ENCODE results near the gene UBXN7. TPM values are rescaled to one million over a fixed set of nuclear protein-coding genes. Genes with fewer than 3 reads are reported as not detected.
"Not testable (repeated sequence)": the region's sequence is repeated elsewhere in the genome, so short reads cannot be mapped to it uniquely, and the experiment has no call there.

UBXN7 gene
- 28.9 TPM for polyA plus RNA-seq

DNA sequence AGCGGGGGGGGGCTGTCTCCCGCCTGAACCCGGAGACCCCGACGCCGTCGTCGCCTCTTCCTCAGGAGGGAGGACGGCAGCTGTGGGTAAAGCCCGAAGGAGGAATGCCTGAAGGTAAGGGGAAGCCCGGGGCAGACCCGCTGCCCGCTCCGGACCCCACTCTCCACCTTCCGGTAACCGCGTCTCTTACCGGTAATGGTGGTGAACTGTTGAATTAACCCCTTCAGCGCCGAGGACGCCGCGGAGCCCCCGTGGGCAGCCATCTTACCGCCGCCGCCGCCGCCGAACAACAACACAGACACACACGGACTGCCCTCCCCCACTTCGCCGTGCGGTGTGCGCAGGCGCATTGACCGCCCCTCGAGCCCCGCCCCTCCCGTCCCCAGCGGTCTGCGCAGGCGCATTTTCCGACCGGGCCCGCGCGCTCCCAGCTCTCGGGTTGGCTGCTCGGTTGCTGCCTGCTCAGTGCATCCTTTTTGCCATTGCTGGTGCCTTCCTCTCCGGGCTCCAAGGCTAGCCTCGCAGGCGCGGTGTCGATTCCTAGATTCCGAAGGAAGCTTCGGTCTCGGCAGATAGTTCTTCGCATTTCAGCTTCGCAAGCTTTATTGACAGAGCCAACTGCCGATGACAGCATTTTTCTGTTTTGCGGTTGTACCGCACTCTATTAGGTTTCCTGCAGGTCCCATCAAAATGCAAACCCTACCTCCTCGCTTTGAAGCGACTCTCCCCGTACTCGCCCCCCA is at the start of gene UBXN7:
Gene UBXN7 (minus strand): TSS at position 291 of the 743 bp plus-strand sequence. CDS start 28 bp downstream, at position 263.
- no peaks in the 10 kb centered on the region for H3K27me3 Mint-ChIP-seq
- peak within 1 kb of the TSS; percentile 80 to 99 (median 94) for H3K4me3 Mint-ChIP-seq
- peak within 1 kb of the TSS; percentile 68 to 97 (median 91) for H3K27ac Mint-ChIP-seq
- H3K4me1 Mint-ChIP-seq = peaks cover 10 to 16% (median 12%) of the 10 kb centered on the region in 3 donors
- peaks cover 1% of the 10 kb centered on the region for H3K36me3 Mint-ChIP-seq
- H3K9me3 Mint-ChIP-seq = no peaks in the 10 kb centered on the region

DNA sequence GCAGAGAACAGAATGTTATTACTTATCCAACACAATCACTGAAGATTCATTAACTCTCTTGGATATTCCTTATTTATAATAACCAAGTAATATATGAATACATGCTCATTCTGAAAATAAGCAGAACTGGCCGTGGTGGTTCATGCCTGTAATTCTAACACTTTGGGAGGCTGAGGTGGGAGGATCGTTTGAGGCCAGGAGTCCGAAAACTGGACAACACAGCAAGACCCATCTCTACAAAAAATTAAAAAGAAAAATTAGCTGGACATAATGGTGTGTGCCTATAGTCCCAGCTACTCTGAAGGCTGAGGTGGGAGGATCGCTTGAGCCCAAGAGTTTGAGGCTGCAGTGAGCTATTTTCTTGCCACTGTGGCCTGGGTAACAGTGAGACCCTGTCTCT is 45.5 kb upstream of the UBXN7 start:
- H3K27me3 Mint-ChIP-seq = no peaks in the 10 kb centered on the region
- no peaks in the 10 kb centered on the region for H3K9me3 Mint-ChIP-seq
- peaks cover 10% of the 10 kb centered on the region for H3K36me3 Mint-ChIP-seq
- H3K27ac Mint-ChIP-seq = no peak overlapping the region
- H3K4me1 Mint-ChIP-seq = no peaks in the 10 kb centered on the region
- no peak overlapping the region for H3K4me3 Mint-ChIP-seq

DNA sequence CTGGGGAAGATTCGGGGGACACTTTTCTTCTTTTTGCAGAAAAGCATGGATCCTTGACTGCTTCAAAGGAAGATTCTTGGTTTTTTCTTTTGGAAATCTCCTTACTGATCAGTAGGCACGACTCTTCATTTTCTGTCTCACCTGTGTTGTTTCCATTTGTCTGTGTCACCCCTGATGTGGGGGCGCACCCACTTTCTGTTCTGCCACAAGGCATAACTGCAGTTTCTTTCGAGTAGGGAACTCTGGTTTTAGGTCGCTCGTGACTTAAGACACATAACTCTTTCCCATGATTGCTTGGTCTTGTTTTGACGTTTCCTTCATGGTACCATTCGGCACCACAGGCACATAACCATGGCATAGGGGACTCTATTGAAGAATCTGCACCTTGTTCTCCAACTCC is 40.1 kb upstream of the UBXN7 start:
- peaks cover 12% of the 10 kb centered on the region for H3K36me3 Mint-ChIP-seq

GRCh38 chr3:196471551-196471950 is 39.3 kb upstream of the UBXN7 start:
- Mint-ChIP-seq H3K4me3 (no peak overlapping the region), H3K27ac (no peak overlapping the region)

More for the DNA sequence above, 40.1 kb upstream of the UBXN7 start:
- no peaks in the 10 kb centered on the region for H3K9me3 Mint-ChIP-seq
- H3K4me3 Mint-ChIP-seq = no peak overlapping the region
- H3K4me1 Mint-ChIP-seq = peaks cover 0 to 2% (median 0%) of the 10 kb centered on the region in 3 donors
- H3K27me3 Mint-ChIP-seq = no peaks in the 10 kb centered on the region
- peak overlapping the region in 1 of 3 donors; percentile 1 for H3K27ac Mint-ChIP-seq

DNA sequence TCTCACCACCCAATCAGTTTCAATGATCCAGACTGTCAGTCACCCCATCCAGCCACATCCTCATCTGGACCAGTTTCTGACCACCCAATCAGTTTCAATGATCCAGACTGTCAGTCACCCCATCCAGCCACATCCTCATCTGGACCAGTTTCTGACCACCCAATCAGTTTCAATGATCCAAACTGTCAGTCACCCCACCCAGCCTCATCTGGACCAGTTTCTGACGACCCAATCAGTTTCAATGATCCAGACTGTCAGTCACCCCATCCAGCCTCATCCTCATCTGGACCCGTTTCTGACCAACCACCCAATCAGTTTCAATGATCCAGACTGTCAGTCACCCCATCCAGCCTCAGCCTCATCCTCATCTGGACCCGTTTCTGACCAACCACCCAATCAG is 38.0 kb upstream of the UBXN7 start:
- H3K36me3 Mint-ChIP-seq, H3K4me3 Mint-ChIP-seq, H3K9me3 Mint-ChIP-seq, H3K4me1 Mint-ChIP-seq, H3K27ac Mint-ChIP-seq, H3K27me3 Mint-ChIP-seq: not testable (repeated sequence)

More at GRCh38 chr3:196471551-196471950, 39.3 kb upstream of the UBXN7 start:
- peaks cover 0 to 2% (median 0%) of the 10 kb centered on the region in 3 donors for H3K4me1 Mint-ChIP-seq
- H3K27me3 Mint-ChIP-seq = no peaks in the 10 kb centered on the region
- H3K36me3 Mint-ChIP-seq = peaks cover 8% of the 10 kb centered on the region
- H3K9me3 Mint-ChIP-seq = no peaks in the 10 kb centered on the region

DNA sequence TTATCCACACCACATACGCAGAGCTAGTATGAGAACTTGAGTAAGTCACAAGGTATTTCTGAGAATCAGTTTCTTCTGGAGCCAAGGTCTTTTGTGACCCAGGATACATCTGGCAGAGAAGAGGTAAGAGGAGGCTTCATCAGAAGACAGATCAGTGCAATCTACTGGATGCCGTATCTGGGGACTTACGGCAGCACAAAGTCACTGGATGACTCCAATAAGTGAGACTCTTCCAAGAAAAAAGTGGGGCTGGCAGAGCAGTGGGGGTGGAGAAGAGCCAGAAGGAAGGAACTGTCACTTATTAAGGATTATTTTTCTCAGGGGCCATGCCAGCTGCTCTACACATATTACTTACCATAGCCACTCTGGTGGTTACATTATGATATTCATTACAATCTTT is 31.6 kb upstream of the UBXN7 start:
- Mint-ChIP-seq H3K27ac (no peak overlapping the region), H3K9me3 (peaks cover 0 to 2% (median 0%) of the 10 kb centered on the region in 3 donors), H3K27me3 (no peaks in the 10 kb centered on the region)

GRCh38 chr3:196463478-196463756 is 31.2 kb upstream of the UBXN7 start:
- Mint-ChIP-seq H3K9me3 (peaks cover 0 to 2% (median 0%) of the 10 kb centered on the region in 3 donors), H3K4me3 (no peak overlapping the region), H3K36me3 (peaks cover 6% of the 10 kb centered on the region), H3K4me1 (peaks cover 0 to 6% (median 0%) of the 10 kb centered on the region in 3 donors), H3K27ac (no peak overlapping the region), H3K27me3 (no peaks in the 10 kb centered on the region)

More for the DNA sequence above, 31.6 kb upstream of the UBXN7 start:
- peaks cover 6% of the 10 kb centered on the region for H3K36me3 Mint-ChIP-seq
- no peak overlapping the region for H3K4me3 Mint-ChIP-seq
- H3K4me1 Mint-ChIP-seq = peaks cover 0 to 6% (median 0%) of the 10 kb centered on the region in 3 donors

DNA sequence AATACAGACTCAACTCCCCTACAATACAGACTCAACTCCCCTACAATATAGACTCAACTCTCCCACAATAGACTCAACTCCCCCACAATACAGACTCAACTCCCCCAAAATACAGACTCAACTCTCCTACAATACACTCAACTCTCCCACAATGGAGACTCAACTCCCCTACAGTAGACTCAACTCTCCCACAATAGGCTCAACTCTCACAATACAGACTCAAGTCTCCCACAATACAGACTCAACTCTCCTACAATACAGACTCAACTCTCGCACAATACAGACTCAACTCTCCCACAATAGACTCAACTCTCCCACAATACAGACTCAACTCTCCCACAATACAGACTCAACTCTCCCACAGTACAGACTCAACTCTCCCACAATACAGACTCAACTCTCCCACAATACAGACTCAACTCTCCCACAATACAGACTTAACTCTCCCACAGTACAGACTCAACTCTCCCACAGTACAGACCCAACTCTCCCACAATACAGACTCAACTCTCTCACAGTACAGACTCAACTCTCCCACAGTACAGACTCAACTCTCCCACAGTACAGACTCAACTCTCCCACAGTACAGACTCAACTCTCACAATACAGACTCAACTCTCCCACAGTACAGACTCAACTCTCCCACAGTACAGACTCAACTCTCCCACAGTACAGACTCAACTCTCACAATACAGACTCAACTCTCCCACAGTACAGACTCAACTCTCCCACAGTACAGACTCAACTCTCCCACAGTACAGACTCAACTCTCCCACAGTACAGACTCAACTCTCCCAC is 30.7 kb upstream of the UBXN7 start:
- H3K9me3 Mint-ChIP-seq, H3K36me3 Mint-ChIP-seq, H3K27ac Mint-ChIP-seq, H3K4me3 Mint-ChIP-seq, H3K4me1 Mint-ChIP-seq, H3K27me3 Mint-ChIP-seq: not testable (repeated sequence)

DNA sequence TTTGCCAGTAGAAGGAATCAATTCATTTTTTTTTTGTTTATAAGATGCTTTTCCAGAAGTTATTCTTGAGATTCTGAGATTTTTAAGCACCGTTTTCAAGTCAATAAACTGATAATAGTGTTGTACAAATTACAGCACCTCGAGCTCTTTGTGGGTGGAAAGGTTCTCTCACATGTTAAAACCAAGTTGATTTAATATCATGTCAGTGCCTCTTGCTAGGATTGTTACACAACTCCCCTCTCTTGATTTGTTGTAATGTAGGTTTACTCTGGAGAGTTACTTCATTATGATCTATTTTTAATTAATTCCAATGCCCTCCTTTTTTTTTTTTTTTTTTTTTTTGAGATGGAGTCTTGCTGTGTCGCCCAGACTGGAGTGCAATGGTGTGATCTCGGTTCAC is 25.8 kb upstream of the UBXN7 start:
- no peak overlapping the region for H3K4me3 Mint-ChIP-seq
- H3K27me3 Mint-ChIP-seq = no peaks in the 10 kb centered on the region
- no peak overlapping the region for H3K27ac Mint-ChIP-seq
- peaks cover under 1% of the 10 kb centered on the region for H3K36me3 Mint-ChIP-seq
- peaks cover 0 to 2% (median 0%) of the 10 kb centered on the region in 3 donors for H3K9me3 Mint-ChIP-seq
- H3K4me1 Mint-ChIP-seq = peaks cover 0 to 4% (median 0%) of the 10 kb centered on the region in 3 donors

GRCh38 chr3:196457470-196457869 is 25.2 kb upstream of the UBXN7 start:
- H3K4me3 Mint-ChIP-seq, H3K4me1 Mint-ChIP-seq, H3K36me3 Mint-ChIP-seq, H3K9me3 Mint-ChIP-seq, H3K27me3 Mint-ChIP-seq: not testable (repeated sequence)
- H3K27ac Mint-ChIP-seq = peak overlapping the region in 2 of 3 donors; percentile 12 to 63

DNA sequence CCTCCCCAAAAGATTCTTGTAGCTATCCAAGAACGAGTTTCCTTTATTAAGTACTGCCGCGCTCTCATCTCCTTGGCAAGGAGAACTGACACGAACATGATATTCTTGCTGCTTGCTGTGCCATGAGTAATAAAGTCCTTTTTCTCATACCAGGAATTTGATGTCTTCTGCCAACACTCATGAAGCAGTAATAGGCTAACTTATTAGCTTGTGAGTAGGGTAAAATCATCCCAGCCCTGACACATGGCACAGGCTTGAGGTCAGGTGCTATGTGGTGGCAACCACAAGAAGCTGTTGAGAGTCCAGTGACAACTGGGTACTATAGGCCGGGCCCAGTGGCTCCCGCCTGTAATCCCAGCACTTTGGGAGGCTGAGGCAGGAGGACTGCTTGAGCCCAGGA is 22.7 kb upstream of the UBXN7 start:
- Mint-ChIP-seq H3K4me1 (peaks cover 0 to 4% (median 0%) of the 10 kb centered on the region in 3 donors), H3K27me3 (no peaks in the 10 kb centered on the region), H3K36me3 (peaks cover 7% of the 10 kb centered on the region), H3K4me3 (no peak overlapping the region), H3K9me3 (no peaks in the 10 kb centered on the region), H3K27ac (no peak overlapping the region)

- not testable (repeated sequence) for H3K36me3 Mint-ChIP-seq, H3K4me3 Mint-ChIP-seq, H3K27ac Mint-ChIP-seq, H3K9me3 Mint-ChIP-seq, H3K27me3 Mint-ChIP-seq
- peaks cover 9 to 11% (median 10%) of the 10 kb centered on the region in 3 donors for H3K4me1 Mint-ChIP-seq
Measured at GRCh38 chr3:196445391-196445790, 13.2 kb upstream of the UBXN7 start.

DNA sequence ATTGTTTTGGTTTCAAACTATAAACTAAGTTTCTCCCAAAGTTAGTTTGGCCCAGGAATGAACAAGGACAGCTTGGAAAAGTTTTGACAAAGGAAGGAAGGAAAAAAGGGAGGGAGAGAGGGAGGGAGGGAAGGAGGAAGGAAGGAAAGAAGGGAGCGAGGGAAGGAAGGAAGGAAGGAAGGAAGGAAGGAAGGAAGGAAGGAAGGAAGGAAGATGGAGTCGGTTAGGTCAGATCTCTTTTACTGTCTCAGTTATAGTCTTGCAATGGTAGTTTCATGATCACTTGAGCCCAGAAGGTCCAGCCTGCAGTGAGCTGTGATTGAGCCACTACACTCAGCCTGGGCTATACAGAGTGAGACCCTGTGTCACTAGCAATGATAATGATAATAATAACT is 12.3 kb upstream of the UBXN7 start:
- Mint-ChIP-seq H3K9me3 (no peaks in the 10 kb centered on the region), H3K4me1 (peaks cover 13 to 16% (median 15%) of the 10 kb centered on the region in 3 donors), H3K27ac (no peak overlapping the region), H3K36me3 (peaks cover 7% of the 10 kb centered on the region), H3K4me3 (no peak overlapping the region), H3K27me3 (no peaks in the 10 kb centered on the region)

- H3K4me1 Mint-ChIP-seq = peaks cover 13 to 18% (median 15%) of the 10 kb centered on the region in 3 donors
- no peaks in the 10 kb centered on the region for H3K9me3 Mint-ChIP-seq
- no peaks in the 10 kb centered on the region for H3K27me3 Mint-ChIP-seq
- no peak overlapping the region for H3K27ac Mint-ChIP-seq
- H3K4me3 Mint-ChIP-seq = peak overlapping the region in 2 of 4 donors; percentile 36 to 56
- H3K36me3 Mint-ChIP-seq = peaks cover 2% of the 10 kb centered on the region
Measured at GRCh38 chr3:196440696-196441095, 8.5 kb upstream of the UBXN7 start.

DNA sequence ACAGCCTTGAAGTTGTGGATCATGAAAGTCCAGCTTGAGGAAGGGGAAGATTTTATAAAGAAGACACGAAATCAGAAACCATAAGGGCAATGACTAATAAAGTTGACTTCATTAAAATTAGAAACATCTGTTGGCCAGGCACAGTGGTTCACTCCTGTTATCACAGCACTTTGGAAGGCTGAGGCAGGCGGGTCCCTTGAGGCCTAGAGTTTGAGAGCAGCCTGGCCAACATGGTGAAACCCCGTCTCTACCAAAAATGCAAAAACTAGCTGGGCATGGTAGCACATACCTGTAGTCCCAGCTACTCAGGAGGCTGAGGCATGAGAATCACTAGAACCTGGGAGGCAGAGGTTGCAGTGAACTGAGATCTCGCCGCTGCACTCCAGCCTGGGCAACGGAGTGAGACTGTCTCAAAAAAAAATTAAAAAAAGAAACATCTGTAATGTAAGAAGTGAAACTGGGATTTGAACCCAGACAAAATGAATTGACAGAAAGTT is 7.9 kb upstream of the UBXN7 start:
- peak overlapping the region in 2 of 3 donors; percentile 35 to 68 for H3K27ac Mint-ChIP-seq
- H3K36me3 Mint-ChIP-seq = no peaks in the 10 kb centered on the region
- peak overlapping the region in 1 of 4 donors; percentile 36 for H3K4me3 Mint-ChIP-seq
- peaks cover 13 to 18% (median 15%) of the 10 kb centered on the region in 3 donors for H3K4me1 Mint-ChIP-seq
- H3K9me3 Mint-ChIP-seq = no peaks in the 10 kb centered on the region
- H3K27me3 Mint-ChIP-seq = no peaks in the 10 kb centered on the region

All from IgD-negative memory B cell (primary cell).